Muscle of leg (tissue), 9 donors: ENCODE data around the gene ZBTB7B. TPM values are rescaled to one million over a fixed set of nuclear protein-coding genes. Genes with fewer than 3 reads are reported as not detected.

ENCODE experiments used
- polyA plus RNA-seq, 8 donors: library from polyadenylated mRNA; unstranded; fragments of 120-200 nt; gene quantifications; one replicate each; pipeline versions ENCODE4 v1.2.1 to v1.2.3, GENCODE V29; 2013; ENCODE audit warnings: inconsistent platforms in 1 of 8, low replicate concordance in 1 of 8; ENCODE audit not compliant: insufficient read length in 8 of 8, insufficient read depth in 1 of 8
- total RNA-seq: library from RNA; stranded (reverse); fragments of 120-200 nt; gene quantifications from one replicate; pipeline ENCODE4 v1.2.4, GENCODE V29; 2013

The ZBTB7B gene
- total and polyA plus RNA-seq, 9 donors: 6.6 to 11.3 (median 9.5) TPM

Other genes starting within 250 kb of the ZBTB7B start
- 5.1 TPM for gene KCNN3, start 132.5 kb upstream of the ZBTB7B start, total RNA-seq
- 1 to 10 TPM; 6.4 to 9.6 (median 8.1) TPM for gene KCNN3, start 132.5 kb upstream of the ZBTB7B start, polyA plus RNA-seq
- 10.3 TPM for gene PMVK, start 66.1 kb upstream of the ZBTB7B start, total RNA-seq
- 10 to 100 TPM; 31.0 to 38.7 (median 33.9) TPM for gene PMVK, start 66.1 kb upstream of the ZBTB7B start, polyA plus RNA-seq
- 160 TPM for gene PBXIP1, start 46.7 kb upstream of the ZBTB7B start, total RNA-seq
- gene PBXIP1, start 46.7 kb upstream of the ZBTB7B start, polyA plus RNA-seq: 100 to 1,000 TPM; 109 to 161 (median 145) TPM
- gene PYGO2, start 41.0 kb upstream of the ZBTB7B start, total RNA-seq: 17.1 TPM
- gene PYGO2, start 41.0 kb upstream of the ZBTB7B start, polyA plus RNA-seq: 10 to 100 TPM; 27.1 to 32.1 (median 29.6) TPM
- gene SHC1, start 32.1 kb upstream of the ZBTB7B start, total RNA-seq: 69.9 TPM
- gene SHC1, start 32.1 kb upstream of the ZBTB7B start, polyA plus RNA-seq: 100 to 1,000 TPM in 2 of 8 donors, 10 to 100 TPM in 6; 59.3 to 118 (median 91.3) TPM
- gene CKS1B, start 28.1 kb upstream of the ZBTB7B start, total RNA-seq: 63.8 TPM
- 10 to 100 TPM; 57.1 to 84.9 (median 70.4) TPM for gene CKS1B, start 28.1 kb upstream of the ZBTB7B start, polyA plus RNA-seq
- gene FLAD1, start 19.5 kb upstream of the ZBTB7B start, total RNA-seq: 21.9 TPM
- gene FLAD1, start 19.5 kb upstream of the ZBTB7B start, polyA plus RNA-seq: 10 to 100 TPM; 16.7 to 21.6 (median 20.1) TPM
- gene LENEP, start 9.2 kb upstream of the ZBTB7B start, total RNA-seq: 0.40 TPM
- under 1 TPM in 3 of 8 donors, not detected in 5; 0.24 to 0.39 (median 0.30) TPM for gene LENEP, start 9.2 kb upstream of the ZBTB7B start, polyA plus RNA-seq
- gene DCST2, start 31.0 kb downstream of the ZBTB7B start, total RNA-seq: 0.49 TPM
- gene DCST2, start 31.0 kb downstream of the ZBTB7B start, polyA plus RNA-seq: 1 to 10 TPM in 3 of 8 donors, under 1 TPM in 5; 0.58 to 1.6 (median 0.84) TPM
- gene DCST1, start 31.0 kb downstream of the ZBTB7B start, total RNA-seq: not detected
- gene DCST1, start 31.0 kb downstream of the ZBTB7B start, polyA plus RNA-seq: under 1 TPM; 0.10 to 0.30 (median 0.16) TPM
- 41.8 TPM for gene ADAM15, start 48.5 kb downstream of the ZBTB7B start, total RNA-seq
- gene ADAM15, start 48.5 kb downstream of the ZBTB7B start, polyA plus RNA-seq: 10 to 100 TPM; 57.9 to 83.2 (median 70.8) TPM
- gene EFNA4, start 60.9 kb downstream of the ZBTB7B start, total RNA-seq: 7.5 TPM
- gene EFNA4, start 60.9 kb downstream of the ZBTB7B start, polyA plus RNA-seq: 1 to 10 TPM; 5.6 to 9.5 (median 6.8) TPM
- gene EFNA3, start 76.0 kb downstream of the ZBTB7B start, total RNA-seq: 2.1 TPM
- gene EFNA3, start 76.0 kb downstream of the ZBTB7B start, polyA plus RNA-seq: 1 to 10 TPM; 1.7 to 3.9 (median 2.3) TPM
- 15.3 TPM for gene EFNA1, start 125.1 kb downstream of the ZBTB7B start, total RNA-seq
- 10 to 100 TPM; 18.3 to 37.5 (median 24.9) TPM for gene EFNA1, start 125.1 kb downstream of the ZBTB7B start, polyA plus RNA-seq
- gene SLC50A1, start 133.1 kb downstream of the ZBTB7B start, total RNA-seq: 18.6 TPM
- 10 to 100 TPM; 18.6 to 26.2 (median 21.4) TPM for gene SLC50A1, start 133.1 kb downstream of the ZBTB7B start, polyA plus RNA-seq
- 21.1 TPM for gene DPM3, start 137.7 kb downstream of the ZBTB7B start, total RNA-seq
- 10 to 100 TPM; 20.1 to 27.9 (median 23.6) TPM for gene DPM3, start 137.7 kb downstream of the ZBTB7B start, polyA plus RNA-seq
- 70.4 TPM for gene KRTCAP2, start 170.5 kb downstream of the ZBTB7B start, total RNA-seq
- 10 to 100 TPM; 74.7 to 89.5 (median 87.6) TPM for gene KRTCAP2, start 170.5 kb downstream of the ZBTB7B start, polyA plus RNA-seq
- gene TRIM46, start 171.0 kb downstream of the ZBTB7B start, total RNA-seq: 0.22 TPM
- under 1 TPM; 0.29 to 0.81 (median 0.57) TPM for gene TRIM46, start 171.0 kb downstream of the ZBTB7B start, polyA plus RNA-seq
- 85.5 TPM for gene THBS3, start 205.1 kb downstream of the ZBTB7B start, total RNA-seq
- 10 to 100 TPM; 62.8 to 83.2 (median 70.4) TPM for gene THBS3, start 205.1 kb downstream of the ZBTB7B start, polyA plus RNA-seq
- 19.7 TPM for gene MTX1, start 205.9 kb downstream of the ZBTB7B start, total RNA-seq
- gene MTX1, start 205.9 kb downstream of the ZBTB7B start, polyA plus RNA-seq: 10 to 100 TPM; 19.6 to 24.5 (median 21.8) TPM